Keratinocyte (primary cell): Measurements from ENCODE around the gene MYO1E. TPM values are rescaled to one million over a fixed set of nuclear protein-coding genes. Genes with fewer than 3 reads are reported as not detected.

Experiments
- DNase-seq: peaks from one replicate; pipeline ENCODE4 v3.0.0-alpha.2; 2011; ENCODE audit warnings: low read depth, missing footprints, low spot score
- FAIRE-seq: peaks from 2 replicates; lab custom pipeline; 2011; peaks lifted over from hg19 to GRCh38; lab: Jason Lieb, UNC
- H2AFZ ChIP-seq: 2 replicates; pipeline ENCODE4 v1.6.0; 2012; ENCODE audit warnings: low read length, control low read depth, inconsistent platforms; ENCODE audit not compliant: control insufficient read depth
- H3K27ac ChIP-seq: 2 replicates; pipeline ENCODE4 v1.5.1; 2011; ENCODE audit warnings: low read length; ENCODE audit not compliant: control insufficient read depth, insufficient read depth
- H3K27me3 ChIP-seq: 3 replicates; pipeline ENCODE4 v1.6.0; 2011; ENCODE audit warnings: low read length; ENCODE audit not compliant: control insufficient read depth, insufficient read depth; ENCODE audit errors: extremely low read depth
- H3K36me3 ChIP-seq, 2 experiments: 2 replicates in 1 of 2; 3 replicates in 1 of 2; pipeline ENCODE4 v1.5.1; 2011; ENCODE audit warnings: low read length in 2 of 2, mild to moderate bottlenecking in 1 of 2; ENCODE audit not compliant: control insufficient read depth in 2 of 2, insufficient read depth in 2 of 2; ENCODE audit errors: extremely low read depth in 1 of 2
- H3K4me1 ChIP-seq: 3 replicates; pipeline ENCODE4 v1.5.1; 2011; ENCODE audit warnings: low read length; ENCODE audit not compliant: control insufficient read depth, insufficient read depth; ENCODE audit errors: extremely low read depth
- H3K4me2 ChIP-seq: 3 replicates; pipeline ENCODE4 v1.6.0; 2011; ENCODE audit warnings: low read depth, low read length; ENCODE audit not compliant: control insufficient read depth, insufficient read depth; ENCODE audit errors: extremely low read depth
- H3K4me3 ChIP-seq, 3 experiments: fragments of 200-600 bp in 1 of 3; sonication (generic) in 1 of 3; 2 replicates in 2 of 3; 3 replicates in 1 of 3; pipeline ENCODE4 v1.5.1; 2011 to 2016; ENCODE audit warnings: low read length in 3 of 3, mild to moderate bottlenecking in 3 of 3, control low read depth in 2 of 3, inconsistent platforms in 1 of 3, low read depth in 1 of 3, mixed read lengths in 1 of 3, mixed run types in 1 of 3, moderate library complexity in 1 of 3; ENCODE audit not compliant: control insufficient read depth in 2 of 3, insufficient read depth in 2 of 3; ENCODE audit errors: extremely low read depth in 1 of 3
- H3K79me2 ChIP-seq: 2 replicates; pipeline ENCODE4 v1.6.0; 2012; ENCODE audit warnings: low read length; ENCODE audit not compliant: control insufficient read depth, insufficient read depth
- H3K9ac ChIP-seq: 3 replicates; pipeline ENCODE4 v1.6.0; 2011; ENCODE audit warnings: low read length; ENCODE audit not compliant: control insufficient read depth, insufficient read depth; ENCODE audit errors: extremely low read depth
- H3K9me1 ChIP-seq: 3 replicates; pipeline ENCODE4 v1.6.0; 2011; ENCODE audit warnings: low read length; ENCODE audit not compliant: control insufficient read depth, insufficient read depth; ENCODE audit errors: extremely low read depth
- H3K9me3 ChIP-seq: 2 replicates; pipeline ENCODE4 v1.5.1; 2012; ENCODE audit warnings: low read depth, low read length; ENCODE audit not compliant: control insufficient read depth
- H4K20me1 ChIP-seq: 3 replicates; pipeline ENCODE4 v1.6.0; 2011; ENCODE audit warnings: low read length; ENCODE audit not compliant: control insufficient read depth, insufficient read depth; ENCODE audit errors: extremely low read depth
- CTCF ChIP-seq, 3 experiments: IDR thresholded peaks in 1 of 3; conservative IDR thresholded peaks in 1 of 3; optimal IDR thresholded peaks in 1 of 3; 2 replicates in 2 of 3; 3 replicates in 1 of 3; pipeline versions ENCODE3 to v1.5.1; 2011; ENCODE audit warnings: low read length in 3 of 3, mild to moderate bottlenecking in 3 of 3, moderate library complexity in 2 of 3, control low read depth in 1 of 3, inconsistent platforms in 1 of 3; ENCODE audit not compliant: insufficient read depth in 2 of 3; ENCODE audit errors: extremely low read depth in 1 of 3
- EZH2 ChIP-seq: IDR thresholded peaks from one replicate; pipeline ENCODE4 v1.6.1; 2012; ENCODE audit warnings: inconsistent platforms, mild to moderate bottlenecking, low read length, moderate library complexity
- dilution Hi-C: fragments of 300-500 bp; cut with MboI; formaldehyde crosslinking; loops from one replicate; pipeline ENCODE4 v1.7.0; 2020; ENCODE audit warnings: low sequenced_read_pairs; ENCODE audit not compliant: extremely low pct_ligation_motif_present
- polyA plus RNA-seq, 5 experiments: library from polyadenylated mRNA; depleted of rRNA in 3 of 5; stranded (reverse) in 3 of 5; stranded (forward) in 1 of 5; unstranded in 1 of 5; fragments of >200 nt; gene quantifications; 1 replicate in 1 of 5; 2 replicates in 3 of 5; 3 replicates in 1 of 5; pipeline versions ENCODE4 v1.2.1 to v1.2.3, GENCODE V29; 2011 to 2012; ENCODE audit warnings: missing spikeins in 2 of 5, low read depth in 1 of 5, low replicate concordance in 1 of 5

MYO1E gene
- polyA plus RNA-seq, 1 donor (not counting 4 experiments of a cell fraction or from before 2014, with no cell fraction given) = 213 TPM

DNA sequence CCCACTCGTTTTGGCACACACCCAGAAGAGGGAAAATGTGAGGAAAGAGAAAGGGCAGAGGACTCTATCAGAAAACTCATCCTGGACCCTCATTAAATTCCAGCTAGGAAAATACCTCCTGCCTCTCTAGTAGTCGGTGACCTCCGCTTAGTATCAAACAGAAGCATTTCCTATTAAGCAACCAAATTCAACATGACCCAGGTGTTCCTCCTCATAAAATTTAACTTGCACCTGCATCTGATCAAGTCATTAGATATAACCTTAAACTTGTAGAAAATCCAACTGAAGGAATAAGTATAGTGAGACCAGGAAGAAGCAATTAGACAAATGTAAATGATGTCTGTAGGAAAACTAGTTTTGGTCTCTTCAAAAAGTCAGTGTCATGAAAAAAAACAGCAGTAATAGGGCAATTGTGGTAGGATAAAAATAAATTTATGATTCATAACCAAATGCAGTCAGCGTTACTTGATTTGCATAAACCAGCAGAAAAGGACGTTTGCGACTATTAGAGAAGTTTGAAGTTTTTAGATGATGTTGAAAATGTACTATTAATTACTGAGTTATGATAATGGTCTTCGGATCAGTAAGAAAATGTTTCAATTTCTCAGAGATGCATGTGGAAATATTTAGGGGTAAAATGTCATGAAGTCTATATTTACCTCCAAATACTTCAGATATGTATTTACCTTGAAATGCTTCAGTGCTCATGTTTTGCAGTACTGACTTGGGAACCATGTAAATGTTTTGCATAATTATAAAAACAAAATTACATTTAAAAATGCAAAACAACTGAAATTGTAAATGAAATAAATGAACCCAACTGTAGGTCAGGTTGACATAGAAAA is 121.4 kb downstream of the MYO1E start:
- peaks cover 2% of the 10 kb centered on the region for H4K20me1 ChIP-seq
- no peak overlapping the region for H3K4me3 ChIP-seq
- H3K4me1 ChIP-seq = peaks cover 8% of the 10 kb centered on the region
- no peaks in the 10 kb centered on the region for H3K9me3 ChIP-seq
- H3K27me3 ChIP-seq = no peaks in the 10 kb centered on the region
- DNase-seq (no peak), FAIRE-seq (no peak)
- H3K4me2 ChIP-seq = no peak overlapping the region
- dilution Hi-C loops = no loop called here
- H3K27ac ChIP-seq = no peak overlapping the region
- H3K9me1 ChIP-seq = no peaks in the 10 kb centered on the region
- no peak overlapping the region for H3K9ac ChIP-seq
- H2AFZ ChIP-seq = no peak overlapping the region
- H3K79me2 ChIP-seq = peaks cover 41% of the 10 kb centered on the region
- TF ChIP-seq EZH2 (no peak), CTCF (optimal IDR thresholded peaks at IDR 0.05 in 1 of 3, IDR thresholded peaks at IDR 0.05 in 1 of 3, conservative IDR thresholded peaks at IDR 0.05 in 1 of 3; ENCODE audit: extremely low read depth in 1 of 3, insufficient read depth in 2 of 3, low read length in 3 of 3) (no peak)
- peaks cover 18 to 33% of the 10 kb centered on the region in 2 experiments for H3K36me3 ChIP-seq

- Histone ChIP-seq H3K9me3 (no peaks in the 10 kb centered on the region), H4K20me1 (peaks cover 2% of the 10 kb centered on the region), H3K9ac (no peak overlapping the region), H3K27ac (no peak overlapping the region), H3K4me2 (no peak overlapping the region), H3K9me1 (no peaks in the 10 kb centered on the region), H3K4me3 (no peak overlapping the region), H2AFZ (no peak overlapping the region), H3K79me2 (peaks cover 46% of the 10 kb centered on the region), H3K4me1 (no peaks in the 10 kb centered on the region), H3K36me3 (peaks cover 20 to 36% of the 10 kb centered on the region in 2 experiments), H3K27me3 (no peaks in the 10 kb centered on the region)
- TF ChIP-seq CTCF (optimal IDR thresholded peaks at IDR 0.05 in 1 of 3, IDR thresholded peaks at IDR 0.05 in 1 of 3, conservative IDR thresholded peaks at IDR 0.05 in 1 of 3; ENCODE audit: extremely low read depth in 1 of 3, insufficient read depth in 2 of 3, low read length in 3 of 3) = no peak
- no peak for TF ChIP-seq EZH2
- DNase-seq = no peak
- no peak for FAIRE-seq
- dilution Hi-C loops = no loop called here
Observed at GRCh38 chr15:59250249-59250648, 122.4 kb downstream of the MYO1E start.
